ENCODE results near the gene TGFBR3. TPM values are rescaled to one million over a fixed set of nuclear protein-coding genes. Genes with fewer than 3 reads are reported as not detected.
"Not testable (repeated sequence)": the region's sequence is repeated elsewhere in the genome, so short reads cannot be mapped to it uniquely, and the experiment has no call there.

The TGFBR3 gene
- total RNA-seq, 1 donor from 2014 or later = 125 TPM

GRCh38 chr1:91682882-91683597 lies 202.9 kb downstream of the TGFBR3 start:
- no peak for DNase-seq

DNA sequence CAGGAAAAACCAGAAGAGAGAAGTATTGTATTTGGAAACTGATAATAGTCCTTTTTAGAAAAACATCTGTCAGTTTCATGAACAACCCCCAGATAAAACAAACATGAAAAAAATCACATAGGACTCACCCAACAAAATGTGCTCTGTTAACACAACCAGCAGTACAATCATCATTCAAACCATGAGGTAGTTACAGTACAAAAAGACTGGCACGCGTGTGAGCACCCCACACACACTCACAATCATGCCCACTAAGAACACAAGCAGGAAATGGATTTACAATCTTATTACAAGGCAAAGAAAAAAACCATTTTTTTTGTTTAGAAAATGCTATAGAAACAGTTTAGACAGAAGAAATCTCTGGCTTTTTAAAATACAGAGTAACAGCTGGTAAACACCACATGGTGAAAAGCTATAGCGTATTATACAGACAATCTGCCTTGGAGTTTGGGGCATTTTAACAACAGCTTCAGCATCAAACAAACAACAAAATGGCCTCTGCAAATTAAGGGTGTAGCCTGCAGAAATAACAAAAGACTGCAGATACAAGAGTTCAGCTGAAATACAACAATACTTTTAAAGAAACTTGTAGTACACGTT lies 205.3 kb downstream of the TGFBR3 start:
- no peak for DNase-seq

- no peak for DNase-seq
These were observed 206.5 kb downstream of the TGFBR3 start for GRCh38 chr1:91679446-91679845.

DNA sequence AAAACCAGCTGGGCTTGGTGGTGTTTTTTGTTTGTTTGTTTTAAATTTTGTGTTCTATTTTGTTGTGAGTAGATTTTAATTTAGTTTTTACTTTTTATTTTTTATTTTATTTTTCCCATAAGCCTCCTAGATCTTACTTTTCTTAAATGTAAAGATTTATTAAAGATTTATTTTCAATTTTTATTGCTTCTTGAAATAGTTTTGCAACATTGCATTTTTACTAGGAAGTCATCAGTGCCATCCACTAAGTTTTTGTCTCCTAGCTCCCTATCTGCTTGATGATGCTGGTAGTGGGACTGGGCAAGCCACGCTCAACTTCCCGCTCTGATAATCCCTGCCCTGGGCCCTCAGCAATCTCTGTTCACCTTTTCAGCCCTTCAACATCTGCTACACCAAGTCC lies 209.9 kb downstream of the TGFBR3 start:
- no peak for DNase-seq

DNA sequence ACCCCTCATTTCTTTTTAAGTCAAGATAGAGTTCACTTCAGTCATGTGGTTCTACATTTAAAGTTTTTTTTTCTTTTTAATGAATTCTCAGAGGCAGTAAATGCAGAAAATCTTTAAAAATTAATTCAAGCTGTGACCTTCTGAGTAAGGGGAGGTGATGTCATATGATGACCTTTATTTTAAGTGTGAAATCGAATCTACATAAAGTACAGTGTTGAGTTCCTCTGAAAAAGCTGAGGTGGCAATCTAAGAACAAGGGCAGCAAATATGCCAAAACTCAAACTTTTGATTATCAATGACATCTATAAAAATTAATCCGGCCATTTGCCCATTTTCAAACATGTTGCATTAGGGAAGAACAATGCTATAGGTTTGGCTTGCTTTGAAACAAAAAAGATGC lies 211.8 kb downstream of the TGFBR3 start:
- no peak for DNase-seq

DNA sequence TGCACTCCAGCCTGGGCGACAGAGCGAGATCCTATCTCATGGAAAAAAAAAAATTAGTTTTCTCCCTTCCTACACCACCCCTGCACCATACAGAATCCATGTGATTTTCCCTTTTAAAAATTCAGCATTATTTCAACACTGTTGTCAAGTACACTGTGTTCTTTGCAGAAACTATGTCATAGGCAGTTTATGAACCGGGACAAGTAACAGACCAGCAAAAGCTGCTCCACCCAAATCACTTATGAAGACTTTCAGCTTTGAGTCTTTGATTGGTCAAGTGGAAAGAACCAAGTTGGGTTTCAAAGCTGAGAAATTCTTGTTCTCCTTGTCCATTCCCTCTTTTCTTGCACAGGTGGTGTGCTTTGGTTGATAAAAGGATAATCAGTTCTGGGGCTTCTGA lies 212.3 kb downstream of the TGFBR3 start:
- DNase-seq = no peak

DNA sequence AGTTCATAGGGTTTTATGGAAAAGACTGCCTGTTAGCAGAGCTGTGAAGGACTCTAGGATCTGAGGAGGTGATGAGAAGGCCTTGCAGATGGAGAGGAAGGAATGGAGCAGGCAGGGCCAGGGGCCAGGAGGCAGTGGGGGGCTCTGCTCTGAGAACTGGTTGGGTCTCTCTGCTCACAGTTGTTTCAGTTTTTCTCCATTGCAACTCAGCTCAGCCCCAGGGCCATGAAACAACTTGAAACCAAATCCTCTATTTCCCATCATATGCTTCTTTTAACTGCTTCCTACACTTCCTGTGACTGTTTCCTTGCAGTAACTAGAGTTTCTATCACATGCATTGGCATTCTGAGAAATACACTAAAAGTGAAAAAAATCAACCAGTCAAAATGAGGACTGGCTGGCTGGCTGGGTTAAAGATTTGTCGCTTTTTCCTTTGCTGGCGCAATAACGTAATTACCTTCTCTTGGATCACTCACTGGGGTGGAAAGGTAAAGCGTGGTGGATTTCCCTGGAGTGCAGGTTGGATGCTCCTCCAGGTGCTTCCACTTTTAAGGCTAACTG lies 213.3 kb downstream of the TGFBR3 start:
- DNase-seq = no peak

GRCh38 chr1:91670781-91671180 lies 215.2 kb downstream of the TGFBR3 start:
- no peak for DNase-seq

DNA sequence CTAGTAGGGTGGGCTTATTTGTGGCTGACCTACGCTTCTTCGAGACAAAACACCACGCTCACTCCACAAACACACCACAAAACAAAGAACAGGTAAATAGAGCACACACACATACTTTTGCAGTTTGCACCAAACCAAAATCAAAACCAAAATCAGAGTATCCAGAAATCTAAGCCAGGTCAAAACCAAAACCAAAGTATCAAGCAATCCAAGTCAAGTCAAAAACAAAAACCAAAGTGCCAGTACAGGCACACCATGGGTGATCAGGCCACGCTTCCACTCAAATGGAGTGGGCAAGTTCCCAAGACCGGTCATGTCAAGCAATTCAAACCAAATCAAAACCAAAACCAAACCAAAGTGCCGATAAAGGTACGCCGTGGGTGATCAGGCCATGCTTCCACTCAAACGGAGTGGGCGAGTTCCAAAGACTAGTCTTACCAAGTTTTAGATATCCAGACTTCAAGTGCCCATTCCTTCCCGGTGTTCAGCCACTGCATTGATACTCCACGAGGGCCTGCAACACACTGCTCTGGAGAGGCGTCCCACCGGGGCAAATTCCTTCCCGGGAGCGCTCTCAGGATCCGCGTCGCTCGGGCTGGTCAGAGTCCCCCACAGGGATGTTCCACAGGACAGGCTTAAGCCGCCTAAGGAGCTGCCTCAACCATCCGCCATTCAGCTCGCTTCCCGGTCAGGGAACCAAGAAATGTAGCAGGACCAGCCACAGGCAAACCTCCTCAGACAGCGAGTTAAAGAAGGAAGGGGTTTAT lies 216.2 kb downstream of the TGFBR3 start:
- no peak for DNase-seq

DNA sequence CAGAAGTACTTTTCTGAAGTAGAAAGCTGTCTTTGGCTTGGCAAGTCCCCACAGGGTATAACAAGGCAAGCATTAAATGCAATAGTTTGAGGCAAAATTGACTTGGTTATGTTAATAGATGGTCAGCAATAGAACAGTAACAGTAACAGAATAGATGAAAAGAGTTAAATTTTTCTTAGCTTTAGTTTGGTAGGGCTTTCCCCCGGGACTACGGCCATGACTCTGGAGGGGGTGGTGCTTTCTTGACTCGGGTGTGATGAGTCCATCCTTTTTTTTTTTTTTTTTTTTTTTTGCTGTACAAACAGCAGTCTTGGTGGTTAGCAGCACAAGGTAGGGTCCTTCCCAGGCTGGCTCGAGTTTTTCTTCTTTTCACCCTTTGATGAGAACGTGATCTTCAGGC lies 219.3 kb downstream of the TGFBR3 start:
- DNase-seq = not testable (repeated sequence)

GRCh38 chr1:91661121-91661520 lies 224.8 kb downstream of the TGFBR3 start:
- no peak for DNase-seq

DNA sequence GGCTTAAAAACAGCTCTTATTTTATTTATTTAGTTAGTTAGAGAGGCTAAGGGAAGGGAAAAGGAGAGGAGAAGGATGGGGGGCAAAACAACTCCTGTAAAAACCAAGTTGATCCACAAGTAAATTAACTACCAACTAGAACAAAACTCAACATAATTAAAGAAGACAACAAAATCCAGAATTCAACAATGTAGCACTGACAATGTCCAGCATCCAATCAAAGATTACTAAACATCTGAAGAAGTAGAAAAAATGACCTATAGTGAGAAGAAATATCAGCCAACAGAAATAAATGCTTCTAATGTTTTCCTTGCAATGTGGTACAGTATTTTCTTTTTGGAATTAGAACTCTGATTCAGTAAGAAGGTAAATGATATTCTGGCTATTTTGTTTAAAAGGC lies 225.2 kb downstream of the TGFBR3 start:
- no peak for DNase-seq

- DNase-seq = no peak
These were observed 230.0 kb downstream of the TGFBR3 start for GRCh38 chr1:91655912-91656449.

DNA sequence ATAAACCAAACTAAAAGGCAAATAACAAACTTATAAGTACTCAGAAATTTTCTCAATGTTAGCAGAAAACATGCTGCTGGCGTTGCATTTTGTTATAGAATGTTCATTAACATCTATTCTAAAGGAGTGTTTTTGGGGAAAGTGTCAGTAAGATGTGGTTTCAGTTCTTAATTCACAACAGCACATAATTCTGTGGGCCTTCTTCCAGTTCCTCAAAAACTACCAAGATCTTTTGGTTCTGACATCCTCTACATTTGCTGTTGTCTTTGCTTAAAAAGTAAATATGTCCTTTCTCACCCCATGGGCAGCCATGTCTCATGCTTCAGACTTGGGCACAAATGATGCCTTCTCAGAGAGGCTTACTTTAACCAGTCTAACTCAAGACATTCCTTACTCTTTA lies 232.8 kb downstream of the TGFBR3 start:
- no peak for DNase-seq

- peak; percentile 41 for DNase-seq
These were observed 234.3 kb downstream of the TGFBR3 start for GRCh38 chr1:91651661-91652071.

DNA sequence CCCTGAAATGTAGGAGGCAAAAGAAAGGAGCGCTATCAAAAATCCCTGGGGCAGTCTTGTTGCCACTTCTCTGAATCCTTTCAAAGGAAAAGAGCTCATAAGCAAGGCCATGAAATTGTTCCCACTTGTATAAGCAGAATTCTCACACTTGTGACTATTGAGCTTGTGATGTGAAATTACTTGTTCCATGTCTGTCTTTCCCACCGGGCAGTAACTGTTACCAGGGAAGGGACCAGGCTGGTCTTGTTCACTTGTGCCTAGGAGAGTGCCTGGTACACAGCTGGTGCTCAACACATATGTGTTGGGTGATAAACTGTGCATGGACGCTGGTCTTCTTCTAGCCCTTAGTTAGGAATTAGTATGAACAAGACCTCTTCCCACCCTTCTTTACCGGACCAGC lies 234.7 kb downstream of the TGFBR3 start:
- peak; percentile 41 for DNase-seq

DNA sequence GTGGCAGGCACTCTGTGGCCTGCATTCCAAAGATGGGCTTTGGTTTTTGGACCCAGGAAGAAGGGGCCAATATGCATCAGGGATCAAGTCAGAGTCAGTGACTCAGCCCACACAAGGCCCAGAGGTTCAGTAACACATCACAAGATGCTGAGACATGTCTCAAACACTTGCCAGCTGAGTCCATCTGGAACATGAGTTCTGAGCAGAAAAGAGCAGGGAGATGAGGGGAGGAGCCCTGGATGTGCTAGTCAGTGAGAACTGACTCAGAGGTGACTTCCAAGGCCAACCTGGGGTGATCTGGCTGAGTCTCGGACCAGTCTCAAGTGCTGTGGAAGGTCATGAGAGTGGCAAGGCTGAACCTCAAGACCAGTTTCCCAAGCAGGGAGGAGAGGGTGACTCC lies 235.2 kb downstream of the TGFBR3 start:
- peak; percentile 85 for DNase-seq

DNA sequence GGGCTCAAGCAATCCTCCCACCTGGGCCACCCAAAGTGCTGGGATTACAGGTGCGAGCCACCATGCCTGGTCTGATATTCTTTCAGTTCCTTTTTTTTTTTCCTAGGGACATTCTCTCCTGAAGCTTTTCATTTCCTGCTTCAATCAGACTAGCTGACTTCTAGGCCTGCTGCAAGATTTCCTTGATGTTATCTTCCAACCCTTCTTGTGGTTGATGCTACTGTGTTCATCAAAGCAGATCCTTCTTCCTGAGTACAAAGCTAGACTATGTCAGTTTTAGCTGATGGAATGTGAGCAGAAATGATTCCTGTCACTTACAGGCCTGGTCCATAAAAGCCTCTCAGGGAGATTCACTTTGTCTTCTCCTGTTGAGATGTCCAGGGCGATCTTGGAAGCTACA lies 238.9 kb downstream of the TGFBR3 start:
- DNase-seq = no peak

- no peak for DNase-seq
These were observed 240.9 kb downstream of the TGFBR3 start for GRCh38 chr1:91645031-91645430.

DNA sequence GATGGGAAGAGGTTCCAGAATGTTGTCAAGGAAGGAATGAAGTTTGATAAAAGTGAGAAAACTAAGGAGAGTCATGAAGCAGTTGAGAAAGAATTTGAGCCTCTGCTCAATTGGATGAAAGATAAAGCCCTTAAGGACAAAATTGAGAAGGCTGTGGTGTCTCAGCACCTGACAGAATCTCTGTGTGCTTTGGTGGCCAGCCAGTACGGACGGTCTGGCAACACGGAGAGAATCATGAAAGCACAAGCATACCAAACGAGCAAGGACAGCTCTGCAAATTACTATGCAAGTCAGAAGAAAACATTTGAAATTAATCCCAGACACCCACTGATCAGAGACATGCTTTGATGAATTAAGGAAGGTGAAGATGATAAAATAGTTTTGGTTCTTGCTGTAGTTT lies 242.5 kb downstream of the TGFBR3 start:
- DNase-seq = no peak

DNA sequence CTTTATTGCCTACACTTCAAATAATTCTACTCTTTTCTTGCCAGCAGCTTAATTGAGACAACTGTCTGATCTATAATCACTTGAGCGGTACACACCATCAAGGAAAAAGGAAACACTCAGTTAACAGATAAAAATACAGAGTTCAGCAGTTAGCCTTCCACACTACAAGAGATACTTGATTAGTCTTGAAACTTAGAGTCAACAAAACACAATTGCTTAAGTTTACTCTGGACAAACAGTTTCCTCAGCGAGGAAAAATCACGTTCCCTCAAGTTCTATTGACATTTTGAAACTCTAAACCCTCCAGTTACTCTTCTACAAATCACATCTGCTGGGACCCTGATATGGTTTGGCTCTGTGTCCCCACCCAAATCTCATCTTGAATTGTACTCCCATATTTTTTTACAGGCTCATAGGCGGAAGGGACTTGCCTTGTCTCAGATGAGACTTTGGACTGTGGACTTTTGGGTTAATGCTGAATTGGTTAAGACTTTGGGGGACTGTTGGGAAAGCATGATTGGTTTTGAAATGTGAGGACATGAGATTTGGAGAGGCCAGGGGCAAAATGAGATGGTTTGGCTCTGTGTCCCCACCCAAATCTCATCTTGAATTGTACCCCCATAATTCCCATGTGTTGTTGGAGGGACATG lies 244.9 kb downstream of the TGFBR3 start:
- no peak for DNase-seq

DNA sequence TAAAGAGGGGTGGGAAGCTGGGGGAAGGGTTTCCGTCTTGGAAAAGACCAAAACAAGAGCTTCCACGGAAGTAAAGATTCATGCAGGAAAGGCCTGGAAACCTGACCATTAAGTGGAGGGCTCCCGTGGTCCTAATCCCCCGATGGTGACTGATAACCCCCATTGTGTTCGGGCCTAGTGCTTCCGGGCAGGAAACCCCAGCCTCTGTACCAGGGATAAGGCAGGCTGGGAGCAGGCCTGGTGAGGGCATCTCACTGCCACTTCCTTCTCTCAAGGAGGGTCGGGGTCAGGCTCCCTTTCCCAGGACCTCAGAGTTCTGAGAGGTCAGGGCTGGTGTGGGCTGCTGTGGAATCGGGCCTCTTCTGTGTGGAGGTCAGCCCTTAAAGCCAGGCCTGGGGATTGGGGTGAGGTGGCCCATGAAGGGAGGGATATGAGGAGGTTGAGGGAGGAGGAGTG lies 248.4 kb downstream of the TGFBR3 start:
- DNase-seq = no peak

Data from skin of body (tissue), 2 donors.